ENCODE data around the gene LPP. TPM values are rescaled to one million over a fixed set of nuclear protein-coding genes. Genes with fewer than 3 reads are reported as not detected.

The LPP gene
- total RNA-seq, 2 experiments from 2014 or later: 13.4 to 16.5 TPM

- ChIA-PET POLR2A (no interaction called here), CTCF (interaction anchor here (1.4 kb wide), 1 partner anchor 654 kb away, joined by 3 read pairs; no protein-coding TSS in a partner anchor)
Measured at GRCh38 chr3:188394623-188395022, 240.7 kb downstream of the LPP start.

GRCh38 chr3:188396251-188396650 lies 242.3 kb downstream of the LPP start:
- ChIA-PET POLR2A (no interaction called here), CTCF (no interaction called here)

GRCh38 chr3:188396900-188397299 lies 242.9 kb downstream of the LPP start:
- ChIA-PET POLR2A (interaction anchor here (0.7 kb wide), 1 partner anchor 304 kb away, joined by 4 read pairs; no protein-coding TSS in a partner anchor), CTCF (no interaction called here)

- POLR2A ChIA-PET: no interaction called here
- CTCF ChIA-PET: interaction anchor here (0.6 kb wide), 1 partner anchor 676 kb away, joined by 4 read pairs; no protein-coding TSS in a partner anchor
Measured at GRCh38 chr3:188397766-188398705, 244.1 kb downstream of the LPP start.

- CTCF ChIA-PET: interaction anchor here (1.2 to 1.3 kb wide), 2 partner anchors 55 to 660 kb away, joined by 3 read pairs; no protein-coding TSS in a partner anchor
- POLR2A ChIA-PET: no interaction called here
Measured at GRCh38 chr3:188400494-188401243, 246.7 kb downstream of the LPP start.

GRCh38 chr3:188401244-188401993 lies 247.5 kb downstream of the LPP start:
- CTCF ChIA-PET: interaction anchor here (0.6 to 1.3 kb wide), 3 partner anchors 55 to 661 kb away, joined by 3 to 4 read pairs (median 3); no protein-coding TSS in a partner anchor
- POLR2A ChIA-PET: no interaction called here

- CTCF ChIA-PET: interaction anchor here (0.6 kb wide), 1 partner anchor 62 kb away, joined by 4 read pairs; no protein-coding TSS in a partner anchor
- POLR2A ChIA-PET: no interaction called here
Measured at GRCh38 chr3:188402229-188402628, 248.3 kb downstream of the LPP start.

- CTCF ChIA-PET: no interaction called here
Measured at GRCh38 chr3:188403404-188403803, 249.4 kb downstream of the LPP start.

GRCh38 chr3:188404124-188404523 lies 250.2 kb downstream of the LPP start:
- CTCF ChIA-PET: no interaction called here

More at GRCh38 chr3:188403404-188403803, 249.4 kb downstream of the LPP start:
- POLR2A ChIA-PET: no interaction called here

GRCh38 chr3:188404701-188405100 lies 250.7 kb downstream of the LPP start:
- ChIA-PET POLR2A (no interaction called here), CTCF (no interaction called here)

More at GRCh38 chr3:188404124-188404523, 250.2 kb downstream of the LPP start:
- POLR2A ChIA-PET: no interaction called here

- ChIA-PET POLR2A (no interaction called here), CTCF (interaction anchor here (1.2 kb wide), 1 partner anchor 23 kb away, joined by 3 read pairs; no protein-coding TSS in a partner anchor)
Measured at GRCh38 chr3:188407158-188407880, 253.4 kb downstream of the LPP start.

- POLR2A ChIA-PET: no interaction called here
- CTCF ChIA-PET: no interaction called here
Measured at GRCh38 chr3:188408831-188409230, 254.9 kb downstream of the LPP start.

- ChIA-PET CTCF (no interaction called here), POLR2A (no interaction called here)
Measured at GRCh38 chr3:188411750-188412149, 257.8 kb downstream of the LPP start.

- CTCF ChIA-PET: interaction anchor here (0.7 kb wide), 1 partner anchor 662 kb away, joined by 3 read pairs; no protein-coding TSS in a partner anchor
Measured at GRCh38 chr3:188415196-188415595, 261.2 kb downstream of the LPP start.

GRCh38 chr3:188416041-188416440 lies 262.1 kb downstream of the LPP start:
- ChIA-PET CTCF (no interaction called here), POLR2A (no interaction called here)

More at GRCh38 chr3:188415196-188415595, 261.2 kb downstream of the LPP start:
- POLR2A ChIA-PET: no interaction called here

- CTCF ChIA-PET: no interaction called here
- POLR2A ChIA-PET: no interaction called here
Measured at GRCh38 chr3:188417271-188417696, 263.3 kb downstream of the LPP start.

- POLR2A ChIA-PET: no interaction called here
- CTCF ChIA-PET: no interaction called here
Measured at GRCh38 chr3:188417766-188418165, 263.8 kb downstream of the LPP start.

- POLR2A ChIA-PET: interaction anchor here (0.6 kb wide), 1 partner anchor 741 kb away, joined by 3 read pairs; no protein-coding TSS in a partner anchor
- CTCF ChIA-PET: no interaction called here
Measured at GRCh38 chr3:188421151-188421821, 267.3 kb downstream of the LPP start.
